GM12801 (cell line): ENCODE results near the gene MORN3.

Experiments used
- TF ChIP-seq, protein P1 (sequence below): IDR thresholded peaks from one replicate; pipeline ENCODE4 v1.5.1; 2011; ENCODE audit warnings: control low read depth; ENCODE audit not compliant: insufficient read length; ENCODE audit errors: extremely low read depth

The MORN3 gene

DNA sequence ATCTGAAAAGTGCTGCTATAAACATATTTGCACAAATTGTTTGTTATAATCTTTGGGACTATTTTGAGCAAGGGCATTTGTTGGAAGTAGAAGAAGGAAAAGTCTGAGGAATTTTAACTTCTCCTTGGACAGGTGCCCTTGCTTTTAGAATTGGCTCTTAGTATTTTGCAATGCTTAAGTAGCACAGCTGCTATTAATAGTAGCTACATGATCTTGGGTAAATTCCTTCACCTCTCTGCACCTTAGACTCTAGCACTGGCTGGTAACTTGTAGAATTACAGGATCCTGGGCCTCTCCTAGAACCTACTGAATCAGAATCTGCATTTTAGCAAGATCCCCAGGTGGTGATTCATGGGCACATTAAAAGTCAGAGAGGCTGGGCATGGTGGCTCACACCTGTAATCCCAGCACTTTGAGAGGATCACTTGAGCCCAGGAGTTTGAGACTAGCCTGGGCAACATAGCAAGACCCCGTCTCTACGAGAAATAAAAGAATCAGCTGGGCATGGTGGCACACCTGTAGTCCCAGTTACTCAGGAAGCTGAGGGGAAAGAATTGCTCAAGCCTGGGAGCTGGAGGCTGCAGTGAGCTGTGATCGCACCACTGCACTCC lies 32.3 kb upstream of the MORN3 start:
- TF ChIP-seq, protein P1, sequence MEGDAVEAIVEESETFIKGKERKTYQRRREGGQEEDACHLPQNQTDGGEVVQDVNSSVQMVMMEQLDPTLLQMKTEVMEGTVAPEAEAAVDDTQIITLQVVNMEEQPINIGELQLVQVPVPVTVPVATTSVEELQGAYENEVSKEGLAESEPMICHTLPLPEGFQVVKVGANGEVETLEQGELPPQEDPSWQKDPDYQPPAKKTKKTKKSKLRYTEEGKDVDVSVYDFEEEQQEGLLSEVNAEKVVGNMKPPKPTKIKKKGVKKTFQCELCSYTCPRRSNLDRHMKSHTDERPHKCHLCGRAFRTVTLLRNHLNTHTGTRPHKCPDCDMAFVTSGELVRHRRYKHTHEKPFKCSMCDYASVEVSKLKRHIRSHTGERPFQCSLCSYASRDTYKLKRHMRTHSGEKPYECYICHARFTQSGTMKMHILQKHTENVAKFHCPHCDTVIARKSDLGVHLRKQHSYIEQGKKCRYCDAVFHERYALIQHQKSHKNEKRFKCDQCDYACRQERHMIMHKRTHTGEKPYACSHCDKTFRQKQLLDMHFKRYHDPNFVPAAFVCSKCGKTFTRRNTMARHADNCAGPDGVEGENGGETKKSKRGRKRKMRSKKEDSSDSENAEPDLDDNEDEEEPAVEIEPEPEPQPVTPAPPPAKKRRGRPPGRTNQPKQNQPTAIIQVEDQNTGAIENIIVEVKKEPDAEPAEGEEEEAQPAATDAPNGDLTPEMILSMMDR = no peak

DNA sequence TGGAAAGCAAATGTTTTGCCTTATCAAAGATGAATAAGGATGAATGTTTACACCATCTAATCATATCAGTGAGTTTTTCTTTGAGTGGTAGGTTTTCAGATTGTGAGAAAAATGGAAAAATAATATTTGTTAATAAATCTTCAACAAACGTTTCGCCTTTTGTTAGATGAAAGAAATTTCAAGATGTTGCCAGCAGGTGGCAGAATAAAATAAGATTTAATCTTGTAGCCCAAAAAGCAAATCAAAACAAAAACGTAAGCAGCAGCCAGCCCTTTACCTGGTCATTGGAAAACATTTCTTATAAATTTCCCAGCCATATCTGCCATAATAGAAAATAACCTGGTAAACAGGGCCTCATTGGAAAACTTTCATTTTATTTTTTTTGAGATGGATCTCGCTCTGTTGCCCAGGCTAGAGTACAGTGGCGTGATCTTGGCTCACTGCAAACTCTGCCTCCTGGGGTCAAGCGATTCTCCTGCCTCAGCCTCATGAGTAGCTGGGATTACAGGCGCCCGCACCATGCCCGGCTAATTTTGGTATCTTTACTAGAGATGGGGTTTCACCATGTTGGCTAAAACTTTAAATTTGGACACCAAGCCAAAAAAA lies 27.7 kb upstream of the MORN3 start:
- TF ChIP-seq, protein P1 = no peak

DNA sequence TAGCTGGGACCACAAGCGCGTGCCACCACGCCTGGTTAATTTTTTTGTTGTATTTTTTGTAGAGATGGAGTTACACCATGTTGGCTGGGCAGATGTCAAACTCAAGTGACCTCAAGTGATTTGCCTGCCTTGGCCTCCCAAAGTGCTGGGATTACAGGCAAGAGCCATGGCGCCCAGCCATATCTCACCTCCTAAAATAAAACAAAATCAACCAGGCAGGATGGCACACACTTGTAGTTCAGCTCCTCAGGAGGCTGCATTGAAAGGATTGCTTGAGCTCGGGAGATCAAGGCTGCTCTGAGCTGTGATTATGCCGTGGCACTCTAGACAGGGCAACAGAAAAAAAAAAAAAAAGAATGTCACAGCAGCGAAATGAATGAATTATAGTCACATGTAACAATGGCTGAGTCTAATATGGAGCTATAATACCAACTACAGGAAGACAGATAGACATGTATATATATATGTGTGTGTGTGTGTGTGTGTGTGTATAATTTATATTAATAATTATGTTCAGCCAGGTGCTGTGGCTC lies 23.8 kb upstream of the MORN3 start:
- TF ChIP-seq, protein P1 = no peak

DNA sequence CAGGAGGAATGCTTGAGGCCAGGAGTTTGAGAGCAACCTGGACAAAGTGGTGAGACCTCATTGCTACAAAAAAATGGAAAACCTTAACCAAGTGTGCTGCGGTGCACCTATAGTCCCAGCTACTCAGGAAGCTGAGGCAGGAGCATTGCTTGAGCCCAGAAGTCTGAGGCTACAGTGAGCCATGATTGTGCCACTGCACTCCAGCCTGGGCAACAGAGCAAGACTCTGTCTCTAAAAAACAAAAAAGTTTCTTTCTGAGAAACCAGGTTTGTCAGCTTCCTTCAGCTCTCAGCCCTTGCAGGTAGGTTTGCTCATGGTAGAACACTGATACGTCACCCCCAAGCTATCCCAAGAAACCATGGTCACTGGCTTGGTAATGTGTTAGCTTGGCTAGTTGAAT lies 20.0 kb upstream of the MORN3 start:
- TF ChIP-seq, protein P1 = no peak

DNA sequence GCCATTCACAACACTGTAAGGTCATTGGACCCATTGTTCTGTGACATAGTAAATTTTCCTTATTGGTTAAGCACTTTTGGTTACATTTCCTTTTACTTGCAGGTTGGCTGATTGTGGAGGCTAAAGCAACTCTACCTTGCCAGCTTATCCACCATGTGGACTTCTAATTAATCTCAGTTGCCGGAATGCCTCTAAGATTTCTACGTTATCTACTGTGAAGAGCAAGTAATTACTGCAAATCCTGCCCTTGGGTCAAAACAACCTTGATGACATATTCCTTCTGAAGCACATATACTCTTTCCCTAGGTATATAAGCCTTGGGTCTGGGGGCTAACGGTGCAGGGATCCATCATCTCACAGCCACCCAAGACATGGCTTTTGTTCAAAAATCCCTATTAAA lies 19.5 kb upstream of the MORN3 start:
- TF ChIP-seq, protein P1 = no peak

DNA sequence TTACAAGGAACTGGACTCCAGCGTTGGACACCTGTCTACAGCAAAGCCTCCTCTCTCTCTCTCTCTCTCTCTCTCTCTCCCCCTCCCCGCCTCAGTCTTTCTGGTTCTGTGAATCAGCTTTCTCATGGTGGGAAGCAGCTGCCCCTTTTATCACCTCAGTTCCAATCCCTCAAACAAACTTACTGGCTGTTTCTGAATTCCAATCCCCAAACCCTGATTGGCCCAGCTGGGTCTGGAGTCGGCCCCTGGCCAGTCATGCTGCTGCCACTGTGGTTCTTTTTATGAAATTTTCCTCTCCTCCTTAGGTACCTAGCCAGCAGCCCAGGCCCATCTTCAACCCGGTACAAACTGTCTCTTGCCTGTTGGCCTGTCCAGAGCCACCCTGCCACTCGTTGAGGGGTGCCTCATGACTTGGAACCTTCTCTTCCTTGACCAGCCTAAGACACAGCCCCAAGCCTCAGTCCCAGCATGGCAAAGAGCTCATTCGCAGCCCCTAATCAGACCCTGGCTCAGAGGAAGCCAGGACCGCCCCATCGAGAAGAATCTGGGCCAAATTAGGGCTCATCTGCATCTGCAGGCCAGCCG lies 9.4 kb upstream of the MORN3 start:
- TF ChIP-seq, protein P1 = no peak

DNA sequence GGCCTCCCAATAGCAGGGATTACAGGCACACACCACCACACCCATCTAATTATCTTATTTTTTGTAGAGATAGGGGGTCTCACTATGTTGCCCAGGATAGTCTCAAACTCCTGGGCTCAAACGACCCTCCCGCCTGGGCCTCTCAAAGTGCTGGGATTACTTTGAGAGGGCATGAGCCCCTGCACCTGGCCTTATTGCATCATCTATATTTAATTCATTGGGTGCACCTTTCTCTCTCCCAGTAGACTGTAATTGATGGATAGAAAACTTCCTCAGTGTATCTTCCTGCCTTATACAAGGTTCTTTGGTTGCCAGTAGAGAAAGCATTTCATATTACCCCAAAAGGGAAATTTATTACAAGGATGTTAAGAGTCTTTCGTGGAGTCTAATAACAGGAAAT lies 8.9 kb upstream of the MORN3 start:
- TF ChIP-seq, protein P1 = no peak
